Stimulated activated naive B cell treated with anti-CD40 and anti-IgM and Interleukin-4, amounts not matched to agents 10 μg/mL and 1 μg/mL and 100 μg/mL, for 72 hours (primary cell): Measurements from ENCODE around the gene MAD1L1.

Experiments used
- ATAC-seq, 2 donors: fragments of 150-1000 bp; cut with Tn5 transposase; replicated peaks; 2 replicates each; pipeline ENCODE4 v1.10.0; 2021; ENCODE audit warnings: moderate library complexity in 1 of 2
- DNase-seq: peaks from one replicate; pipeline ENCODE4 v3.0.0; 2021
- H3K27ac Mint-ChIP-seq: one replicate; pipeline ENCODE4 v1.8.0; 2022; ENCODE audit warnings: mild to moderate bottlenecking, mixed read lengths
- H3K27me3 Mint-ChIP-seq, 2 donors: one replicate each; pipeline ENCODE4 v1.8.0; 2022; ENCODE audit warnings: mixed read lengths in 2 of 2
- H3K36me3 Mint-ChIP-seq, 2 donors: one replicate each; pipeline ENCODE4 v1.8.0; 2022; ENCODE audit warnings: mixed read lengths in 2 of 2, mild to moderate bottlenecking in 1 of 2
- H3K4me1 Mint-ChIP-seq, 2 donors: one replicate each; pipeline ENCODE4 v1.8.0; 2022; ENCODE audit warnings: mixed read lengths in 2 of 2, mild to moderate bottlenecking in 1 of 2
- H3K4me3 Mint-ChIP-seq, 2 donors: one replicate each; pipeline ENCODE4 v1.8.0; 2022; ENCODE audit warnings: mild to moderate bottlenecking in 2 of 2, mixed read lengths in 2 of 2, moderate library complexity in 1 of 2
- H3K9me3 Mint-ChIP-seq, 2 donors: one replicate each; pipeline ENCODE4 v1.8.0; 2022; ENCODE audit warnings: mixed read lengths in 2 of 2, mild to moderate bottlenecking in 1 of 2

MAD1L1 gene

DNA sequence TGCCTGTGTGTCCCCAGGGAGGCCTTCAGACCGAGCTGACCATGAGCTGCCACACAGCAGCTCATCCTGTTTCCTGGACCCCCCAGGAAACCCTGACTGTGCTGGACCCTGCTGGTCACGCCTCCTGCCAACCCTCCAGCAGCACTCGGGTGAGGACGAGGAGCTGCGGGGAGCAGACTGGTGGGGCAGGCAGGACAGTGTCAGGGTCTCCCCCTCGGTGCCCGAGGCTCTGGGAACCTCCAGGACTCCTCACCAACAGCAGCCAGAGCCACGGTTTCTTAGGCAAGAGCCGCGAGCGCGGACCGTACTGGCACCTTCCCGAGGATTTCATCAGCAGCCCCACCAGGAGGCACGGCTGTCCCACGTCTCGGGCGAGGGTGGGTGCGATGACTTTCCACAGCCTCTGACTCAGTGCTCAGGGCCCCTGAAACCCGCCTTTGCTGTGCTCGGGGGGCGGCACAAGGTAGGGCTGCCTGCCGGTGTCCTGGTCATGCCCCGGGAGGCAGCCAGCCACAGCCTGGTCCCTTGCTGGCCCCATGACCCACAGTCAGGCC lies 375.8 kb downstream of the MAD1L1 start:
- ATAC-seq (no peak), DNase-seq (no peak)
- Mint-ChIP-seq H3K27ac (no peak overlapping the region), H3K9me3 (no peaks in the 10 kb centered on the region), H3K36me3 (peaks cover 15 to 16% of the 10 kb centered on the region in 2 donors), H3K4me3 (no peak overlapping the region), H3K27me3 (no peaks in the 10 kb centered on the region), H3K4me1 (peaks cover 8 to 21% of the 10 kb centered on the region in 2 donors)

DNA sequence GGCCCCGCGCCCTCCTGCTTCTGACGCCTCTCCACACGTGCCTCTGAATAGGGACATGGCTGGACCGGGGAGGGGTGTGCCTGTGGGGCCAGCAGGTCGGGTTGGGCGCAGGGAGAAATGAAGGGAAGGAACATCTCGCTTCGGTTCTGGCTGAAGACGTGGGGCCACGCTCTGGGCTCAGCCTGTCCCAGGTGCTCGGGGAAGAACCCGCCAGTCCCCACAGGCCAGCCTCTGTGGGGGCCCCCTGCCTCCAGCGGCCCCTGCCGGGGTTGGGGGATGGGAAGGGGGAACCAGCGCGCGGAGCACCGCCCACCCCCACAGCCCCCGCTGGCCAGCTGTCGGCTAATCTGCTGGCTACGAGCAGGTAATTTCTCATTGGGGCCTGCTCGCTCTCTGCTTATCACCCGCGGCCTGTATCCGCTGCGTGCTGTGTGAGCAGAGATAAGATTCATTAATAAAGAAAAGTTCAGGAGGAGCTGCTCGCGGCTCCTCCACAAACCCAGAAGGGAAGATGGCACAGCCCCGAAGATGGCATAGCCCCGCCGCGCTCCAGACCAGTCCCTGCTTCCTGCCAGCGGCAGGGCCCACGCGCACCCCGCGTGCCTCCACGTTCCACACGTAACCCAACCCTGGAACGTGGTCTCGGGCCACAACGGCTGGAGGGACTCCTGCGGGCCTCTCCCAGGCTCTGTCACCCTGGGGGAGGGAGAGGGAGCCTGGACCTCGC lies 376.4 kb downstream of the MAD1L1 start:
- no peak for ATAC-seq
- H3K36me3 Mint-ChIP-seq, result peaks cover 16 to 20% of the 10 kb centered on the region in 2 donors
- peak overlapping the region; percentile 25 for H3K27ac Mint-ChIP-seq
- no peaks in the 10 kb centered on the region for H3K27me3 Mint-ChIP-seq
- H3K9me3 Mint-ChIP-seq, result no peaks in the 10 kb centered on the region
- no peak for DNase-seq
- H3K4me3 Mint-ChIP-seq, result no peak overlapping the region
- peaks cover 8 to 21% of the 10 kb centered on the region in 2 donors for H3K4me1 Mint-ChIP-seq

DNA sequence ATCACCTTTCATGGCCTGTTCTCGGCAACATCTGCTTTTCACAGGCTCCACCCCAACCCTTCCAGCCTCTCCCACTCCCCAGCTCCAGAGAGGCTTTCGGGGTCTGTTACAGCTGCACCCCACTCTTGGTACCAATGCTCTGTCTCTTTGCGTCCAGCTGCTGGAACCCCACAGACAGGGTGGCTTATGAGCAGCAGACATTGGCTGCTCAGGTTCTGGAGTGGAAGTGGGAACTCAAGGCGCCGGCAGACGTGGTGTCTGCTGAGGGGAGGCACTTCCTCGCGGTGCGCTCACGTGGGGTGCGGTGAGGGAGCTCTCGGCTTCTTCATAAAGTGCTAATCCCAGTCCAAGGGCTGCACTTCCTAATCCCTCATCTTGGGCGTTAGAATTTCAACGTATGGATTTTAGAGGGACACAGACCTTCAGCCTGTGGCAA lies 377.0 kb downstream of the MAD1L1 start:
- Mint-ChIP-seq H3K4me3 (no peak overlapping the region), H3K4me1 (peaks cover 8 to 19% of the 10 kb centered on the region in 2 donors), H3K27ac (peak overlapping the region; percentile 17), H3K27me3 (no peaks in the 10 kb centered on the region), H3K36me3 (peaks cover 16 to 21% of the 10 kb centered on the region in 2 donors), H3K9me3 (no peaks in the 10 kb centered on the region)
- no peak for ATAC-seq
- no peak for DNase-seq

DNA sequence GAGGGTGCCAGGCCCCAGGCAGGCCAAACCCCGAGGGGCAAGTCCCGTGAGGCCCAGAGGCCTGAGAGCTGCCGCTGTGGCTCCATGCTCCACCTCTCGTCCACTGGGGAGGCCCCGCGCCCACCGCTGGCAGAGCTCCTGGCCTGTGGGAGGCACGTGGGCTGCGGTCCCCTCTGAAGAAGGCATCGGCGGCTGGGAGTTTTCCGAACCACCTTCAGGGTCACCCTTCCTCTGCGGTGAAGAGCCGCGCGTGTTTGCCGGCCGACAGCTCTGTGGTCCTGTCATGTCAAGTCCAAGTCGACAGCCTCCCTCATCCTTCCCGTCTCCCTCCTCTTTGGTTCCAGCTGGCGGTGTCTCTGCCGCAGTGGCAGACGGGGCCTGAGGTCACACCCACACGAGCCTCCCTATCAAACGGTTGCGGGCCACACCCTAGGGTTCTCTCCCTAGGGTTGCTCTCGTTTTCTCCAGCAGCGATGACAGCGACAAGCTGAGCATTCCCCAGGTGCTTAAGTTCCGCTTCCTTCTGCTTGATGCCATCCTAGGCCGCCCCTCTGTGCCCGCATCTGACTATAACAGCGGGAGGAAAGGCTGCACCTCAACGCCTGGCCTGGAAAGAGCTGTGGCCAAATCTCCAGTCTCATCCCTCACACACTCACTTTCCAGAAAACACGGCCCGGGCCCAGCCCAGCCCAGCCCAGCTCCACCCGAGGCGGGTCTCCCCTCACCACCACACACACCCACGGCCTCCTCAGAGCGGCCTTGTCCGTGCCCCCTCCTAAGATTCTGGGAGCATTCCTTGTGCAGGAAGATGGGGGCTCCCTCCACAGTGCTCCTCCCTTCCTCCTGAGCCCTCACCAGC lies 377.6 kb downstream of the MAD1L1 start:
- Mint-ChIP-seq H3K9me3 (no peaks in the 10 kb centered on the region), H3K4me1 (peaks cover 9 to 15% of the 10 kb centered on the region in 2 donors), H3K36me3 (peaks cover 17 to 21% of the 10 kb centered on the region in 2 donors), H3K27me3 (no peaks in the 10 kb centered on the region), H3K27ac (no peak overlapping the region), H3K4me3 (no peak overlapping the region)
- ATAC-seq (no peak), DNase-seq (no peak)

DNA sequence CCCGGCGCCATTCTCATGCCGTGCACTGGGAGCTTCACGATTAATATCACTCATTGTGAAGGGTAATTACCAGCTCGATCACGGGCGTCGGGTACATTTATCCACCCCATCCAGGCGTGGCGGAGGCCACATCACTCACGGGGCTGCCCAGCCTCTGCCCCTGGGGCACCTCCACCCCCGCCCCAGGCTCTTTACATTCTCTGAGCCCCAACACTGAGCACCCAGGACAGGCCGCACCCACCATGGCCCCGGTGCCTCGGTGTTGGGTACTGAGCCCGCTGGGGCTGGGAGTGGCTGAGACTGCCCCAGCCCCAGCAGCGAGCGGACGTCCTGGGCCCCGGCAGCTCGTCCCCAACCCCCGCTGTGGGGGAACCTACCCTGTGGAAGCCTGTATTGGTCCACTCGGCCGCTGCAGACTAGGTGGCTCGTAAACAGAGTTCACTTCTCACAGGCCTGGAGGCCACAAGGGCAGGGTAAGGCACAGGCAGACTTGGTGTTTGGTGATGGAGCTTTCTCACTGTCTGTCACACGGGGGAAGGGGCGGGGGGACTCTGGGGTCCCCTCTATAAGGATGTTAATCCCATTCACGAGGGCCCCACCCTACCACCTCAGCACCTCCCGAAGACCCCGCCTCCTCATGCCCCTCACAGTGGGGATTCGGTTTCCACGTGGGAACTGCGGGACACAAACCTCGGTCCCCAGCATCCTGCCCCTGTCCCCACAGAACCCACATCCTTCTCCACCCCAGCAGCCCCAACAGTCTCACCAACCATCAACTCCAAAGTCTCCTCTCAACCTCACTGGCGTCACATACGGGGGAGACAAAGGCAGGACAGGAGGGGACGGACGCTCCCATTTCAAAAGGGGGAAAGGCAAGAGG lies 378.5 kb downstream of the MAD1L1 start:
- Mint-ChIP-seq H3K27ac (peak overlapping the region; percentile 51), H3K36me3 (peaks cover 17 to 21% of the 10 kb centered on the region in 2 donors), H3K4me1 (peaks cover 9 to 15% of the 10 kb centered on the region in 2 donors), H3K27me3 (no peaks in the 10 kb centered on the region), H3K4me3 (no peak overlapping the region), H3K9me3 (no peaks in the 10 kb centered on the region)
- ATAC-seq, result no peak
- DNase-seq, result no peak

DNA sequence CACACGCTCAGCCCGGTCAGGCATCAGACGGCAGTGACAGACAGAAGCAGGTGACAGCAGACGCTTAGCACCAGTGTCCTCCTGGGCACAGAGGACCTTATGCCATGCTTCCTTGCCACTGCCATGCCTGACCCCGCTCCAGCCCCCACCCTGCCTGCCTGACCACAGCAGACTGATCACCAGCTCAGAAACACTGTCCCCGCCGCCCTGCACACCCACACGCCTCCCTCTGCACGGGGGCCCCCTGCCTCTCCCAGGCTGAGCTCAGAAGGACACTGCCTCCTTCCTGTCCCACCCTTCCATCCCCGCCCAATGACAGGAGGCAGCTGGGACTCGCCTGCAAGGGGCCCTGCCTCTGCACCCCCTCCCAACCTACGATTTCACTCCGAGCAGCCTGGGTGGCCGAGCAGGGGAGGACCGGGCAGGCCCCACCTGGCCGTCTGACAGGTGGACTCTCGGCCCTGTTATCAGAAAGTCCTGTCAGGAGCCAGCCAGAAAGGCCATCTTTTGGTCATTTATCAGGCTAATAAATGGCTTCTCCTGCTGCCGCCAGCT lies 379.2 kb downstream of the MAD1L1 start:
- Mint-ChIP-seq H3K27me3 (no peaks in the 10 kb centered on the region), H3K36me3 (peaks cover 17 to 21% of the 10 kb centered on the region in 2 donors), H3K4me1 (peaks cover 13 to 20% of the 10 kb centered on the region in 2 donors), H3K4me3 (no peak overlapping the region), H3K9me3 (no peaks in the 10 kb centered on the region), H3K27ac (peak overlapping the region; percentile 42)
- no peak for ATAC-seq
- no peak for DNase-seq

DNA sequence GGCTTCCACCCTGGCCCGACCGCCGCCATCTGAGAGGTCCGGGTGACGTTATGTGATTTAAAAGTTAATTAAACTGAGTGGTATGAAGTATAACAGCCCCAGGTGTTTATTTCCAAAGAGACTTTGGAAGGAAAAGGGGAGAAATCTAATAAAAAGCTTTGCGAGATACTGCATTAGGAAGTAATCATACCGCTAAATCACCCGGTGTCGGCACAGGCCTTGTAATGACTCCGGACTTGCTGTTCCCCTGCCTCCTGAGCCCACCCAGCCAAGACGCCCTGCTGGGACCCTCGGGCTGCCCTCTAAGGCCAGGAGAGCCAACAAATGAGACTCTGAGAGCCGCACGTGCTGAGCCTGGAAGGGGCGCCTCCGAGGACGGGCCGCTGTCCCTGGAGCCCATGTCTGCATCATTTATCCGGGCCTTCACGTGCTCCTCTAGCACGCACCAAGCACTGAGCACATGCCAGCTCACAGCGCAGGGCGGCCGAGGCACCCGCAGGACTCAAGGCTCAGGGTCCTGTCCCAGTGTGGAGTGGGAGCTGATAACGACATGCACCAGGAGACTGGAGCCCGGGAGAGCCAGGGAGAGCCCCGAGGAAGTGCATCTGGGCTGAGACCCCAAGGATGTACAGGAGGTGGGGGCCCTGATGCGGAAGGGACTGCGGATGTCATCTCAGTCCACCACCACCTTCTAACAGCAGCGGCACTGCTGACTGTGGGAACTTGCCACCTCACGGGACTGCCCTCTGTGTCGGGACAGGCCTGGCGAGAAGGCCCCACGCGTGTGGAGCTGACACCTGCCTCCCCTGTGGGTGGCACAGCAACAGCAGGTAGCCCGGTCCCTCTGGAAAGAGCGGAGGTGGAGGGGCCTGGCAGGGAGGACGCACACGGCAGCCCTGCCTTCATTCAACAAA lies 380.0 kb downstream of the MAD1L1 start:
- no peaks in the 10 kb centered on the region for H3K9me3 Mint-ChIP-seq
- no peak for ATAC-seq
- no peaks in the 10 kb centered on the region for H3K27me3 Mint-ChIP-seq
- no peak for DNase-seq
- H3K36me3 Mint-ChIP-seq, result peaks cover 23% of the 10 kb centered on the region in 2 donors
- H3K4me3 Mint-ChIP-seq, result no peak overlapping the region
- peak overlapping the region; percentile 42 for H3K27ac Mint-ChIP-seq
- H3K4me1 Mint-ChIP-seq, result peaks cover 13 to 20% of the 10 kb centered on the region in 2 donors

DNA sequence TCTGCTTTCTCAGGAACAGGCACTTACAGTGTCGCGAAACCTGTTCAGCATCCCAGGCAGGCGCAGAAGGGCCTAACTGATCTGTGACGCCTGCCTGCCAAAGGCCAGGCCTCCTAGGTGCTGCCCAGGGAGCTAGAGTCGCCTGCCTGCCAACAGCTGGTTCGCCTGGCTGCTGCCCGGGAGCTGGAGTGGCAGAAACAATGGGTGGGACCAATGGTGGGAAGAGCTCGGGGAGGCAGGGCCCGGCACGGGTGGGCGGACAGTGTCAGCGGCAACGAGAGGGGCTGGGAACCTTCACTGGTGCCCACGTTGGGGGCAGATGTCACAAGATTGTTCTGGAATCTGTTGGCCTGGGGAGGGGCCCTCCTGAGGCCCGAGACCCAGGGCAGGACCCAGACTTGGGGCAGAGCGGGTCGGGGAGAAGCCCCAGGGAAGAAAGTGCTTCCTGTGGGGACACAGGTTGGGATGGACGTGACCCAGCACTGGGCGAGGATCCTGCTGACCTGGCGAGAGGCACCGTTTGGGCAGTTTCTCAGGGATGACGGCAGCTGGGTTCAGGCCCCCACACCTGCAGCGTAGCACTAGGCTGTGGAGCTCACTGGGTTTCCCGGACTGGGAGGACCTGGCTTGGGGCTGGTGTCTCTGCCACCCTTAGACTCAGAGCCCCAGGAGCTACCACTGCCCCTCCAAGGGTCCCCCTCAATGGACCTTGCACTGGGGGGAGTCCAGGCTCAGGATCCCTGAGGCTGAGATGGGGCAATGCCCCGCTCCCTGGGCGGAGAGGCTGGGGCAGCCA lies 380.8 kb downstream of the MAD1L1 start:
- Mint-ChIP-seq H3K27ac (peak overlapping the region; percentile 63), H3K4me1 (peaks cover 15 to 24% of the 10 kb centered on the region in 2 donors), H3K27me3 (no peaks in the 10 kb centered on the region), H3K9me3 (no peaks in the 10 kb centered on the region), H3K4me3 (no peak overlapping the region), H3K36me3 (peaks cover 20 to 31% of the 10 kb centered on the region in 2 donors)
- DNase-seq (no peak), ATAC-seq (no peak)

DNA sequence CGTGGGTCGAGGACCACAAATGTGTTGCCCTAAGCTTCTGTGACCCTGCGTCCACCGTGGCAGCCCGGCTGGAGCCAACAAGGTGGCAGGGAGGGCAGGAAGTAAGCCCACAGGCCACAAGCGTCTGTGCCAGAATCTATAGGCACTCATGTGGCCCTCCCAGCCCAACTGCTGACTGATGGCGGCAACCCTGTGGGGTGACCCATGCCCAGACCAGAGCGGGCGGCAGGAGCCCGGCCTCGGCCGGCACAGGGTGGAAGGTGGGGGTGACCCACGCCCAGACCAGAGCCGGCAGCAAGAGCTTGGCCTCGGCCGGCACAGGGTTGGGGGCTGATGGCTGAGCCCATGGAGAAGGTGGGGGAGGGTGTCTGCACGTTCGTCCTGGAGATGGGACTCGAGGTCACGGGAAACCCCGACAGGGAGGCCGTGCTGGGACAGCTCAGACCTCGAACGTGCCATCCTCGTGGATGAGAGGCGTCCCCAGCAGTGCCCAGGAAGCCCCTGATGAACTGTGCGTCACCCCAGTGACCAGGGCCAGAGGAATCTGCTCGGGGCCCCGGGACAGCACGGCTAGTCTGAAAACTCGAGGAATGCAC lies 381.7 kb downstream of the MAD1L1 start:
- DNase-seq, result no peak
- H3K27ac Mint-ChIP-seq, result no peak overlapping the region

DNA sequence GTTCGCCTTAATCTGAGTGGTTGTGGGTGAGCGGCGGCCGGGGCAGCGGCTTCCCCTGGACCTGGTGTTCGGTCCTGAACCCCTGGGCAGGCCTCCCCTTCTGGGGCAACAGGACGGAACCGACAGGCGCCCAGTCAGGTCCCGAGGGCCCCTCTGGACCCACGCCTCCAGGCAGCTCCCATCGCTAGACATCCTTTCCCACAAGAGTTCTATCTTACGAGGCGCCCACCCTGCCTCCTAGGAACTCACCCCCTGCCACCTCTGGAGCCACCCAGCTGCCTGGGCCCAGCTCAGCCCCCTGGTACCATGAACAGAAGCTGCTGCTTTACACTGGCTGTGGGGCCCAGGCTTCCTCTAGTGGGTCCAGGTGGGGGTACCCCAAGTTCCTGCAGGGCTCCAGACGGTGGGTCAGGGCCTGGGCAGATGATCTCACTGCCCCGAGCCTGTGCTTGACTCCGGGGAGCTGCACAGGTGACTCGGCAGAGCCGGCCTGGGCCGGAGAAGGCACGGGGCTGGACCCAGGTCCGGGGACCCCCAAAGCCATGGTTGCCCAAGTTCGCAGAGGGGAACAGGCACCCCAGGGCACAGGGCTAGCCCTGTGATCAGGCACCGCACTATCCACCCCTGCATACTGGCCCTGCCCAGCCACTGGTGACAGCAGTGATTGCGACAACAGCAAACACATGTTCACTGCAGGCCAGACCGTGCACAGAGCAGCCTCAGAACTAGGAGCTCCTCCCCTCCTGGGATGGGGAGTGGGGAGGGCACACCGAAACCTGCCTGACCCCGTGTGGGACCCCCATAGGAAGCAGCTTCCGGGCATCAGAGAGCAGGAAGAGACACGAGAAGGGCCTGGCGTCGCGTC lies 382.4 kb downstream of the MAD1L1 start:
- H3K9me3 Mint-ChIP-seq, result no peaks in the 10 kb centered on the region
- no peak for DNase-seq
- no peak overlapping the region for H3K27ac Mint-ChIP-seq
- H3K4me1 Mint-ChIP-seq, result peaks cover 19 to 23% of the 10 kb centered on the region in 2 donors
- no peak overlapping the region for H3K4me3 Mint-ChIP-seq
- H3K27me3 Mint-ChIP-seq, result no peaks in the 10 kb centered on the region
- H3K36me3 Mint-ChIP-seq, result peaks cover 21 to 29% of the 10 kb centered on the region in 2 donors
- no peak for ATAC-seq

More for the DNA sequence above, 381.7 kb downstream of the MAD1L1 start:
- no peak for ATAC-seq
- no peak overlapping the region for H3K4me3 Mint-ChIP-seq
- H3K9me3 Mint-ChIP-seq, result no peaks in the 10 kb centered on the region
- peaks cover 23 to 34% of the 10 kb centered on the region in 2 donors for H3K36me3 Mint-ChIP-seq
- H3K27me3 Mint-ChIP-seq, result no peaks in the 10 kb centered on the region
- H3K4me1 Mint-ChIP-seq, result peaks cover 19 to 26% of the 10 kb centered on the region in 2 donors

DNA sequence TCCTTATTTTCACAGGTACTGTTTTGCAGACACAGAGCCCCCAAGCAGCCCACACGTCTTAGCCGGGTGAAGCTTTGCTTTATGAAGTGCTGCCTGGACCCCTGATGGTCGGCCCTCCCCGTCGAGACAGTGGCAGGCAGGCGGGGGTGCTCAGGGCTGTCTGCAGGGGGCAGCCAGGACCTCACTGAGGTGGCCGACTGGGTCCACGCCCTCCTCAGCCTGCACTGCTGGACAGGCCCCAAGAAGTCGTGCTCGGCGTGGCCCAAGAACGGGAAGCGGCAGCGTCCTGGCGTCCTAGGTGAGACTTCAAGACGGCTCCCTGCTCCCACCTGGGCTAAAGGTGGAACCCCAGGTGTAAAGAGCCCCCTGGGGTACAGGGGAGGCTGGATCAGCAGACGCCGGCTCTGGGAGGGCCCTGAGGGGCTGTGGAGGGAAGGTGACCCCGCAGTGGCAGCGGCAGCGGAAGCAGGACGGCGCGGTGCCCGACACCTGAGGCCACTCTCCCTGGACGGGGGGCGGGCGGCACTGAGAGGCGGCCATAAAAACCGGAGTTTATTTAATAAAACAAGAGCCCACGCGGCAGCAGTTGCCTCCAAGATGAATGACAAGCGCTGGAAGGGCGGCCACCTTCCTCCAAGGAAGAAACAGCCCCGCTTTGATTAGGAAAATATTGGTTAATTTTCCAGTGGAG lies 383.2 kb downstream of the MAD1L1 start:
- no peak for ATAC-seq

More for the DNA sequence above, 383.2 kb downstream of the MAD1L1 start:
- DNase-seq, result no peak
- H3K4me1 Mint-ChIP-seq, result peaks cover 21 to 23% of the 10 kb centered on the region in 2 donors
- no peak overlapping the region for H3K4me3 Mint-ChIP-seq
- no peaks in the 10 kb centered on the region for H3K9me3 Mint-ChIP-seq
- H3K36me3 Mint-ChIP-seq, result peaks cover 18 to 26% of the 10 kb centered on the region in 2 donors
- H3K27ac Mint-ChIP-seq, result no peak overlapping the region
- H3K27me3 Mint-ChIP-seq, result no peaks in the 10 kb centered on the region
